Measurements from ENCODE around the gene RNF213.
"Not testable (repeated sequence)": the region's sequence is repeated elsewhere in the genome, so short reads cannot be mapped to it uniquely, and the experiment has no call there.

The RNF213 gene

DNA sequence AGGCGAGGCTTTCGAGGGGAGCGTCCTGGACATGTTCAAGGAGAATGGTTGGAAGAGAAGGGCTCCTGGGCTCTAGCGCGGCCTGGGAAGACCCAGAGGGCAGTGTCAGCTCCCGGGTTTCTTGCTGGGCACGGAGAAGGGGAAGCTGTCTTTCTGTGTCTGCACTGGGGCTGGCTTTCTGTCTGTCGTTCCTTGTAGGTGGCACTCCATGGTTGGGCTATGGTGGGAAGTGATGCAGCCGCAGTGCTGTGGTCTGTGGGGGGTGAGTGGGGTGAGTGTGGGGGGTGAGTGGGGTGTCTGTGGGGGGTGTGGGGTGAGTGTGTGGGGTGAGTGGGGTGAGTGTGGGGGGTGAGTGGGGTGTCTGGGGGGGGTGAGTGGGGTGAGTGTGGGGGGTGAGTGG lies 13.7 kb downstream of the RNF213 start:
- DNase-seq: no peak

- no peak for DNase-seq
Measured at GRCh38 chr17:80274871-80275449, 14.3 kb downstream of the RNF213 start.

DNA sequence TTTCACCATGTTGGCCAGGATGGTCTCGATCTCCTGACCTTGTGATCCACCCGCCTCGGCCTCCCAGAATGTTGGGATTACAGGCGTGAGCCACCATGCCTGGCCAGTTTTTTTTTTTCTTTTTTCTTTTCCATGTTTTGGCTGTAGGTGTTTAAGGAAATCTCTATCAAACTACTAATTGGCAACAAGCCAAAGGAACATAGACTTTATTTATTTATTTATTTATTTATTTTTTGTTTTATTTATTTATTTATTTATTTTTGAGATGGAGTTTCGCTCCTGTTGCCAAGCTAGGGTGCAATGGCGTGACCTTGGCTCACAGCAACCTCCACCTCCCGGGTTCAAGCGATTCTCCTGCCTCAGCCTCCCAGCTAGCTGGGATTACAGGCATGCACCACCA lies 15.2 kb downstream of the RNF213 start:
- not testable (repeated sequence) for DNase-seq

GRCh38 chr17:80277751-80278671 lies 17.4 kb downstream of the RNF213 start:
- DNase-seq: no peak

DNA sequence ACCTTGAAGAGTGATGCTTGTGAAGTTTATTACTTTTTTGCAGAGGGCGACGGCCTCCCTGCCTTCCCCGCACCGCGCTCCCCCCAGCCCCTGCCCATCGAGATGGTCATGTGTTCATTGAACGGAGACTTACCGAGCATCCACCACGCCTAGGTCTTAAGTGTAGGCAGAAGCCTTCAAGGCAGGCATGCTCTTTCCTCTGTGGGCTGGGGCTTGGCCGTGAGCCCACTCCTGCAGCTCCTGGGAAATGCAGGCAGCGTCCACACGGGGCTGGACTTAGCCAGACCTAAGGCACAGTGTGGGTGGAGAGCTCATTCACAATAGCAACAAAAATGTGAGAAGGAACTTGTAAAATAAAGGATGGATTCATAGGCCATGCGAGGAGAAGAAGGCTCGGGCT lies 19.2 kb downstream of the RNF213 start:
- no peak for DNase-seq

- no peak for DNase-seq
Measured at GRCh38 chr17:80281516-80281915, 20.9 kb downstream of the RNF213 start.

- DNase-seq: no peak
Measured at GRCh38 chr17:80283116-80283852, 22.6 kb downstream of the RNF213 start.

DNA sequence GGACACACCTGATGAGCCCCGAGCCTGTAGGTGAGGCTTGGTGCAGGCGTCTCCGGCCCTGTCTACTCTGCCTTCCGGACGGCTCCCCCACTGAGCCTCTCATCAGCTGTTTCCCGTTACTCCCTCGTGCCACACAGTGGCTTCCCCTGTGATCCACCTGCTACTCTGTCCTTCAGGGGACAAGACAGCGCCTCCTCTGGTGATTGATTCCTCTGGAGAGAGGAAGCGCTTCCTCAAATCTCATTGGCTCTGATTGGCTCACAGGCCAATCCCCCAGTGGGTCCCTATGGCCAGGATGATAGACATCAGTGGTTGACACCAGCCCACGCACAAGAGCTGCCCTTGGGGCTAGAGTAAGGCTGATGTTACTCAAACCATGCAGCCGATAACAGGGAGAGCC lies 24.0 kb downstream of the RNF213 start:
- peak; percentile 53 for DNase-seq

DNA sequence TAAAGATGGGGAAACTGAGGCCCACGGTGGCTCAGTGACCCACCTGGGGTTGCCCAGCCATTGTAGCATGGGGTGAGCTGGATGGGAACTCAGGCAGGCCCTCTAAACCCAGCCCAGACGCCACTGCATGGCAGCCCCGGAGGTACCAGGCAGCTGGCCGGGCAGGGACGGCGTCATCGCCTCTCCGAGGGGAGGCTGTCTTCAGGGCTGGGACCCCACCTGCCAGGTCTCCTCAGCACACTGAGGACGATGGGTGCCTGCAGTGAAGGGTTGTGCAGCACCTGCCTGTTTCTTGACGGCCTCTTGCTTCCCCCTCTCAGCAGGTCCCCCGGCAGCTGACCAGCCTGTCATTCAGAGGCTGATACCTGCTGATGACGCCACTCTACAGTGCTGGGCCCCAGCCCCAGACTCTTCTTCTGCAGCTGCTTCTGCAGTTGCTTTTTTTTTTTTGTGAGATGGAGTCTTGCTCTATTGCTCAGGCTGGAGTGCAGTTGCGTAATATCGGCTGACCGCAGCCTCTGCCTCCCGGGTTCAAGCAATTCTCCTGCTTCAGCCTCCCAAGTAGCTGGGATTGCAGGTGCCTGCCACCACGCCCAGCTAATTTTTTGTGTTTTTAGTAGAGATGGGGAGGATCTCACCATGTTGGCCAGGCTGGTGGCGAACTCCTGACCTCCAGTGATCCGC lies 24.7 kb downstream of the RNF213 start:
- no peak for DNase-seq

DNA sequence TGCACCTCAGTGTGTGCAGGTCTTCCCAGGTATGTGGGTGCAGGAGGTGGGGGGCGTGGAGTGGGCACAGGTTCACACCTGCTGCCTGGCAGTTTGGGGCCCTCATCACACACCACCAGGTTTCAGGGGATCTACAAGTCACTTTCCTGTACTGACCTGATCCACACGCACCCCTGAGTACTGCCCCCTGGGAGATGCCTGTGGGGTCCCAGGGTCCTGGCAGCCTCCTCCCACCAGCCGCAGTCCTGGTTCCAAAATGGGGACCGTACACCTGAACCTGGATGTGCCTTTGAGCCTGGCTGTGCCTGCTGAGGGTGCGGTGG lies 25.9 kb downstream of the RNF213 start:
- no peak for DNase-seq

DNA sequence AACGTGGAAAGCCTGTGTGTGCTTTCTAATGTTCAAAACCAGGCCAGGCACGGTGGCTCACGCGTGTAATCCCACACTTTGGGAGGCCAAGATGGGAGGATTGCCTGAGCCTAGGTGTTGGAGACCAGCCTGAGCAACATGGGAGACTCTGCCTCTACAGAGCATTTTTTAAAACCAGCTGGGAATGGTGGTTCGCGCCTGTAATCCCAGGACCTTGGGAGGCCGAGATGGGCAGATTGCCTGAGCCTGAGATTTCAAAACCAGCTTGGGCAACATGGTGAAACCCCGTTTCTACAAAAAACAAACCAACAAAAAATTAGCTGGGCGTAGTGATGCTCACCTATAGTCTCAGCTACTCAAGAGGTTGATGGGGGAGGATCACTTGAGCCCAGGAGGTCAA lies 26.4 kb downstream of the RNF213 start:
- DNase-seq: no peak

DNA sequence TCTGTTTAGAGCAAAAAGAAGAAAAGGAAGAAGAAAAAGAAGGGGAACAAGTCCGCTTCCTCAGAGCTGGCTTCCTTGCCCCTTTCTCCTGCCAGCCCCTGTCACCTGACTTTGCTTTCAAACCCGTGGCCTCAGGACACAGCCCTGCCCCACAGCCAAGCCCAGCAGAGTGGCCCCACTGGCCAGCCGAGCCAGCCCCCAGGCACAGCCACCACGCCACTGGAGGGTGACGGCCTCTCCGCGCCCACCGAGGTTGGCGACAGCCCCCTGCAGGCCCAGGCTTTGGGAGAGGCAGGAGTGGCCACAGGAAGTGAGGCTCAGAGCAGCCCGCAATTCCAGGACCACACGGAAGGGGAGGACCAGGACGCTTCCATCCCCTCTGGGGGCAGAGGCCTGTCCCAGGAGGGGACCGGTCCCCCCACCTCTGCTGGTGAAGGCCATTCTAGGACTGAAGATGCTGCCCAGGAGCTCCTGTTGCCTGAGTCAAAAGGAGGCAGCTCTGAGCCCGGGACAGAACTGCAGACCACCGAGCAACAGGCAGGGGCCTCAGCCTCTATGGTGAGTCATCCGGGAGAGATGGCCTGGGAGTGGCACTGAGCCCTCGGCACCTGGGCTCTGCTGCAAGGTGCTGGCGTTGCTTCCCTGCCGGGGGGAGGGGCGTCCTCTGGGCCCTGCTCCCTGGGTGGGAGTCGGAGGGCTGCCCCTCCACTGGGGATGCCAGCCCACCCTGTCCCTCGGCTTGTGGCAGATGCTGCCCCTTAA lies 27.3 kb downstream of the RNF213 start:
- DNase-seq: no peak

DNA sequence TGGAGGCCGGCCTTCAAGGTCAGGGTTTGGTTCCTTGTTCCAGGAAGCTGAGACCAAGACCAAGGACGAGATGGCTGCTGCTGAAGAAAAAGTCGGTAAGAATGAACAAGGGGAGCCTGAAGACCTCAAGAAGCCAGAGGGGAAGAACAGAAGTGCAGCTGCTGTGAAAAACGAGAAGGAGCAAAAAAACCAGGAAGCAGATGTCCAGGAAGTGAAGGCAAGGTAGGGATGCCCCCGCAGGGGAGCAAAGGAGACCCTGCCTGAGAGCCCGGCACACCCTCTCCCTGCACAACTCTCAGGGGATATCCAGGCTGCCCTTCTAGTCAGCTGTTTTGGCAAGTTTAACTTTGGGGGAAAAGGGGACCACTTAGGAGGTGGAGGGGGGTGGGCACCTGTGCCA lies 29.0 kb downstream of the RNF213 start:
- no peak for DNase-seq

DNA sequence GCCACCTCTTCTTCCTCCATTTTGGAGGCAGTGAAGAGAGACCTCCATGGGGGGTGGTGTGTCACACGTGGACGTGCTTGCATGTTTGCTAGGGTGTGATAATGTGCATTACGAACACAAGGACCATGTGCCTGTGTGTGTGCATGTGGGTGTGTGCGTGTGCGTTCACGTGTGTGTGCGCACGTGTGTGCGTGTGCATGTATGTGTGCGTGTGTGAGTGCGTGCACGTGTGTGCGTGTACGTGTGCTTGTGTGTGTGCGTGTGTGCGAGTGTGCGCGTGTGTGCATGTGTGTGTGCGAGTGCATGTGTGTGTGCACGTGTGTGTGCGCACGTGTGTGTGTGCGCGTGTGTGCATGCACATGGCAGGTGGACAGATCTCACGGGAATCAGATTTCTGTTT lies 29.5 kb downstream of the RNF213 start:
- no peak for DNase-seq

DNA sequence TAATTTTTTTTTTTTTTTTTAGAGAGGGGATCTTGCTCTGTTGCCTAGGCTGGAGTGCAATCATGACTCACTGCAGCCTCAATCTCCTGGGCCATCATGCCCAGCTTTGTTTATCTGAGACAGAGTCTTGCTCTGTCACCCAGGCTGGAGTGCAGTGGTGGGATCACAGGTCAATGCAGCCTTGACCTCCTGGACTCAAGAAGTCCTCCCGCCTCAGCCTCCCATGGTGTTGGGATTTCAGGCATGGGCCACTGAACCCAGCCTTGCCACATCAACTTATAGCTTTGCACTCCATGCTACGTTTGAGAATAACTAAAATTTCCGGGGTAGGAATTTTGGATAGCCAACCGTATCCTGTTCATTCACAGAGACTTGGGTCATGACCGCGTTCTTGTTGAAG lies 30.6 kb downstream of the RNF213 start:
- no peak for DNase-seq

- DNase-seq: no peak
Measured at GRCh38 chr17:80291691-80292487, 31.2 kb downstream of the RNF213 start.

GRCh38 chr17:80292521-80292971 lies 31.9 kb downstream of the RNF213 start:
- no peak for DNase-seq

DNA sequence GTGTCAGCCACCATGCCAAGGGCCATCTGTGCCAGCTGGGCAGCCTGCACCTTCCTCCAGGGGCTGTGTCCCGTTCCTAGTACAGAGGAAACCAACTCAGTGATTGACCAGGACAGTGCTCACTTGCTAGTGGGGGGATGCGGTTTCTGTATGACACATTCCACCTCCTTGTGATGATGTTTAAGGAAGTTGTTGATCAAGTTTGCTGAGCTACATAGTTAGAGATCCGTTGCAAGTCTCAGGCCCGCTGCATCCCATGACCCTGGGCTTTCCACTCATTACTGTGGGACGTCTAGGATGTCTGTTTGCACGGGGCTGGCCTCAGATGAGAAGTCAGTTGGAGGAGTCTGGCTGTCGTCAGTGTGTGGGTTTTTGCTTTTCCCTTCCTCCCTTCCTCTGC lies 33.6 kb downstream of the RNF213 start:
- DNase-seq: no peak

DNA sequence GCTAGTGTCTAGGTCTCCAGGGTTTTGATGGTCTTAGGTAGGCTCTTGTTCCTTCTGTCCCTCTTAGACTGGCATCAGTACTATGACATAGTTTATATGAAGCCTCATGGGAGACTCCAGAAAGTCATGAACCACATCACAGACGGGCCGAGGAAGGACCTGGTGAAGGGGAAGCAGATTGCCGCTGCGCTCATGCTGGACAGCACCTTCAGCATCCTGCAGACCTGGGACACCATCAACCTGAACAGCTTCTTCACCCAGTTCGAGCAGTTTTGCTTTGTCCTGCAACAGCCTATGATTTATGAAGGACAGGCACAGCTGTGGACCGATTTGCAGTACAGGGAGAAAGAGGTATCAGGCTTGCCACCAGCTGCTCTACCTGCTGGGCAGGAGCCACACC lies 34.0 kb downstream of the RNF213 start:
- DNase-seq: no peak

DNA sequence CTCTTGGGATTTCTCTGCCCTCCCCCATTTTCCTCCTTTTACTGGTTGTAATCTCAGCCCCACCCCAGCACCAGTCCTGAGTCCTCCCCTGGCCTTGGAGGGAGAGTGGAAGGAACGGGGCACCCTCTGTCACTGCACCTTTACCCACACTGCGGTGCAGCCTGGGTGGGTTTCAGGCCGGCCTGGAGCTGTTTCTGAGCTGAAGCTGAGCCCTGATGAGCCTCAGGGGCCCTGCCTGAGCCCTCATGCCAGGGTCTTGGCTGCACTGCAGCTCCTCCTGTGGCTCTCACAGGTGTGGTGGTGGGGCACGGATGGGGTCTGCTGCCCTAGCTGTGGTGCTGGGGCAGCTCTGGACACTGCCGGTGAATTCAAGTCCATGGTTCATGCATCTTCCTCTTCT lies 34.5 kb downstream of the RNF213 start:
- DNase-seq: no peak

DNA sequence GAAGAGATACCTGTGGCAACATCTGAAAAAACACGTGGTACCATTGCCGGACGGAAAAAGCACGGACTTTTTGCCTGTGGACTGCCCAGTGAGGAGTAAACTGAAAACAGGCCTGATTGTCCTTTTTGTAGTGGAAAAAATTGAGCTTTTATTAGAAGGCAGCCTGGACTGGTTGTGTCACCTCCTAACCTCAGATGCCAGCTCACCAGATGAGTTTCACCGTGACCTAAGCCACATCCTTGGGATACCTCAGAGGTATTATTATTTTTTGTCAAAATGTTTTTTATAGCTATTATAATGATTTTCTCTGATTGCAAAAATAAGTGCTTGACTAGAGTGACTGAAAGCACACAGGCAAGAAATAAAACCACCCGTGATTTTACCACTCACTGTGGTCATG lies 34.9 kb downstream of the RNF213 start:
- no peak for DNase-seq

DNA sequence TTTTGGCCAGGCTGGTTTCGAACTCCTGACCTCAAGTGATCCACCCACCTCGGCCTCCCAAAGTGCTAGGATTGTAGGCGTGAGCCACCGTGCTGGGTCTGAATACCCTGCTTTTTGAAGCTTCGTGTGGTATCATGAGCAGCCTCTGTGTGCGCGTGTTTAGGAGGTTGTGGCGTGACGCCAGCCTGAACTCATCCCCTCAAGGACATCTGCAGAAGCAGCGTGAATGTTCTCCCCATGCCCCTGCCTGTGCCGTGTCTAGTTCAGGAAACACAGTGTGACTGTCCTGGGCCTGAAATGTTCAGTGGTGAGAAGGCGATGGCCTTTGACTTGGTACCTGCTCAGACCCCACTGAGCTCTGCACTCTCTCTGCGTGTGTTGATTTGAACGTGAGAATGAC lies 35.6 kb downstream of the RNF213 start:
- DNase-seq: no peak
